ENCODE measurements around the gene GALNT1.
"Not testable (repeated sequence)": the region's sequence is repeated elsewhere in the genome, so short reads cannot be mapped to it uniquely, and the experiment has no call there.

The GALNT1 gene

GRCh38 chr18:35581546-35581897 lies at the start of gene GALNT1:
TSS of gene GALNT1 (plus strand) at chr18:35581740. CDS start at chr18:35654663, 72,923 bp downstream.
- peak within 1 kb of the TSS; percentile 73 for H3K4me3 ChIP-seq (ENCODE audit: low read depth, low read length)
- TF ChIP-seq, protein P1, sequence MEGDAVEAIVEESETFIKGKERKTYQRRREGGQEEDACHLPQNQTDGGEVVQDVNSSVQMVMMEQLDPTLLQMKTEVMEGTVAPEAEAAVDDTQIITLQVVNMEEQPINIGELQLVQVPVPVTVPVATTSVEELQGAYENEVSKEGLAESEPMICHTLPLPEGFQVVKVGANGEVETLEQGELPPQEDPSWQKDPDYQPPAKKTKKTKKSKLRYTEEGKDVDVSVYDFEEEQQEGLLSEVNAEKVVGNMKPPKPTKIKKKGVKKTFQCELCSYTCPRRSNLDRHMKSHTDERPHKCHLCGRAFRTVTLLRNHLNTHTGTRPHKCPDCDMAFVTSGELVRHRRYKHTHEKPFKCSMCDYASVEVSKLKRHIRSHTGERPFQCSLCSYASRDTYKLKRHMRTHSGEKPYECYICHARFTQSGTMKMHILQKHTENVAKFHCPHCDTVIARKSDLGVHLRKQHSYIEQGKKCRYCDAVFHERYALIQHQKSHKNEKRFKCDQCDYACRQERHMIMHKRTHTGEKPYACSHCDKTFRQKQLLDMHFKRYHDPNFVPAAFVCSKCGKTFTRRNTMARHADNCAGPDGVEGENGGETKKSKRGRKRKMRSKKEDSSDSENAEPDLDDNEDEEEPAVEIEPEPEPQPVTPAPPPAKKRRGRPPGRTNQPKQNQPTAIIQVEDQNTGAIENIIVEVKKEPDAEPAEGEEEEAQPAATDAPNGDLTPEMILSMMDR (IDR thresholded peaks at IDR 0.05; ENCODE audit: low read depth, low read length): no peak

GRCh38 chr18:35533916-35534405 lies 47.6 kb upstream of the GALNT1 start:
- TF ChIP-seq, protein P1 (IDR thresholded peaks at IDR 0.05; ENCODE audit: low read depth, low read length): no peak
- no peak overlapping the region for H3K4me3 ChIP-seq (ENCODE audit: low read depth, low read length)

DNA sequence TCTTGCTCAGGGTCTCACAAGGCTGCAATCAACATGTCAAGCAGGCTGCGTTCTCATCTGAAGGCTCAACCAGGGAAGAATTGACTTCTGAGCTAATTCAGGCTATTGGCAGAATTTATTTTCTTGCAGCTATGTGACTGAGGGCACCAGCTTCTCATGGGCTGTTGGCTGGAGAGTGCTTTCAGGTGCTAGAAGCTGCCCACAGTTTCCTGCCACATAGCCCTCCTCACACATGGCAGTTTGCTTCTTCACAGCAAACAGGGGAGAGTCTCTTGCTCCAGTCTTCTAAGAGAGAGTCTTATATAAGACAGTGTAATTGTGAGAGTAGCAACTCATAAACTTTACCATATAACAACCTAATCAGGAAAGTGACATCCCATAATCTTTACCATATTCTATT lies 46.2 kb upstream of the GALNT1 start:
- TF ChIP-seq, protein P1 (IDR thresholded peaks at IDR 0.05; ENCODE audit: low read depth, low read length): no peak
- H3K4me3 ChIP-seq (ENCODE audit: low read depth, low read length): no peak overlapping the region

DNA sequence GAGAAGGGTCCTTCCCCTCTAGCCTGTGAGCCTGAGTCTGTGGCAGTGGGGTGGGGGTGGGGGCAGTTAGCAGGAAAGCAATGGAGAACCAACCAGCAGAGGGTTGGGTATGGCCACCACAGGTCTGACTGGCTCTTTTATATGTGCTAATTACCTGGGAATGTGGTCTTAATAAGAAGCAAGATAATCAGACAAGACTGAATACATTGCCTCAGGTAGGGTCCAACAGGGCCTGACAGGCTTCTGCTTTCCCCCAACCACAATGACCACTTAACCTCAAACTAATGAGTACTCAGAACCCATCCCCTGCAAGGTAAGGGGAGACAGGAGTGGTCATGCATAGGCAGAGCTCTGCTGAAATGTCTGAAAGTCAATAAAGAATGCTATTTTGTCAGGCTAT lies 39.2 kb upstream of the GALNT1 start:
- TF ChIP-seq, protein P1 (IDR thresholded peaks at IDR 0.05; ENCODE audit: low read depth, low read length): no peak
- H3K4me3 ChIP-seq (ENCODE audit: low read depth, low read length): no peak overlapping the region

- TF ChIP-seq, protein P1 (IDR thresholded peaks at IDR 0.05; ENCODE audit: low read depth, low read length): no peak
Measured at GRCh38 chr18:35547008-35547605, 34.4 kb upstream of the GALNT1 start.

DNA sequence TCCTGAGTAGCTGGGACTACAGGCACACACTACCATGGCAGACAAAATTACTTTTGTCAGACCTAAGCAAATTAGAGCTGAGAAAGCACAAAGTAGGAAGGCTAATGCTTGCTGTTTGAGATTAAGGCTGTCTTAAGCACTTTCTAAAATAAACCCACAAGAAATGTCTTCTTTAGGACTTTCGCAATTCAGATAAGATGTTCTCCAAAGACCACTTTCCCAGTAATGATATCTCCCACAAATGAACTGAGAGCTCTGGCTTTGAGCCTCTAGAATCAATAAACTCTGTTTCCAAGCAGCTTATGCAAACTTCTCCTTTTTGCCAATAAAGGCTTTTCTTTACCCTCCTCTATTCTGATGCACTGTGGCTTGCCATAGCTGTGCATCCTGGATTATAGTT lies 32.0 kb upstream of the GALNT1 start:
- TF ChIP-seq, protein P1 (IDR thresholded peaks at IDR 0.05; ENCODE audit: low read depth, low read length): no peak
- H3K4me3 ChIP-seq (ENCODE audit: low read depth, low read length): no peak overlapping the region

More at GRCh38 chr18:35547008-35547605, 34.4 kb upstream of the GALNT1 start:
- H3K4me3 ChIP-seq (ENCODE audit: low read depth, low read length): no peak overlapping the region

DNA sequence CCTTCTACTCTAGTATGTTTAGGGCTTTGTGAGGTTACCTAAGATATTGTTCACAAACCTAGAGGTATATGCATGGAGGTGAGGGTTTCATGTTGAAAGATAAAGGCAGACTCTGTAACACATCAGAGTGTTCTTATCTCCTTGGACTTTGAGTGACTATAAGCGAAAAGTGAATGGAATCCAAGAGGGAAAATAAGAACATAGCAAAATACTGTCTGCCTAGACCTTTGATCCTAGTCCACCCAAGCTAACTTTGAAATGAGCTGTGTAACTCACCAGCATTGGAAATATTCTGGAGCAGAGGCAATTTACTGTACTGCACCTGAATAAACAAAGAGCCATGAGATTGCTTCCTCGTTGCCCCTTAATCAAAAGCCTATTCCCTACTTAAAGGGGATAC lies 28.2 kb upstream of the GALNT1 start:
- no peak overlapping the region for H3K4me3 ChIP-seq (ENCODE audit: low read depth, low read length)
- TF ChIP-seq, protein P1 (IDR thresholded peaks at IDR 0.05; ENCODE audit: low read depth, low read length): no peak

GRCh38 chr18:35555538-35555937 lies 26.0 kb upstream of the GALNT1 start:
- H3K4me3 ChIP-seq (ENCODE audit: low read depth, low read length): not testable (repeated sequence)
